ENCODE results near the gene DHRS7B.
"Not testable (repeated sequence)": the region's sequence is repeated elsewhere in the genome, so short reads cannot be mapped to it uniquely, and the experiment has no call there.

Gene DHRS7B

DNA sequence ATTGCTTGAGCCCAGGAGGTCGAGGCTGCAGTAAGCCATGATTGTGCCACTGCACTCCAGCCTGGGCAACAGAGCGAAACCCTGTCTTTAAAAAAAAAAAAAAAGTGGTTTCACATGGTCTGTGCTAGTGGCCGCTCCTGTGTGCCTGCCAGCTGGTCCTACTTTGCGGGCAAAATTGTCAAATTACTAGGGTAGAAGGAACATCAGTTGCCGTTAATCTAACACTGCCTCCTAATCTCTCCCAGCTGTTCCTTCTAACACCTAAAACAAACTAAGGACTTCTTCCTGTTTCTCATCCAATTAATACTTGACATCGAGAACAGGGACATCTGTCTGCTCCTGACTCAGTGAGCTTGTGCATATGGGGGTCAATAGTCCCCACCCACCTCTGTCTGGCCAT lies 63.3 kb downstream of the DHRS7B start:
- TF ChIP-seq, protein P1, sequence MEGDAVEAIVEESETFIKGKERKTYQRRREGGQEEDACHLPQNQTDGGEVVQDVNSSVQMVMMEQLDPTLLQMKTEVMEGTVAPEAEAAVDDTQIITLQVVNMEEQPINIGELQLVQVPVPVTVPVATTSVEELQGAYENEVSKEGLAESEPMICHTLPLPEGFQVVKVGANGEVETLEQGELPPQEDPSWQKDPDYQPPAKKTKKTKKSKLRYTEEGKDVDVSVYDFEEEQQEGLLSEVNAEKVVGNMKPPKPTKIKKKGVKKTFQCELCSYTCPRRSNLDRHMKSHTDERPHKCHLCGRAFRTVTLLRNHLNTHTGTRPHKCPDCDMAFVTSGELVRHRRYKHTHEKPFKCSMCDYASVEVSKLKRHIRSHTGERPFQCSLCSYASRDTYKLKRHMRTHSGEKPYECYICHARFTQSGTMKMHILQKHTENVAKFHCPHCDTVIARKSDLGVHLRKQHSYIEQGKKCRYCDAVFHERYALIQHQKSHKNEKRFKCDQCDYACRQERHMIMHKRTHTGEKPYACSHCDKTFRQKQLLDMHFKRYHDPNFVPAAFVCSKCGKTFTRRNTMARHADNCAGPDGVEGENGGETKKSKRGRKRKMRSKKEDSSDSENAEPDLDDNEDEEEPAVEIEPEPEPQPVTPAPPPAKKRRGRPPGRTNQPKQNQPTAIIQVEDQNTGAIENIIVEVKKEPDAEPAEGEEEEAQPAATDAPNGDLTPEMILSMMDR (IDR thresholded peaks at IDR 0.05; ENCODE audit: control extremely low read depth, extremely low read depth, low read depth, missing control alignments), result no peak
- POLR2A ChIA-PET, result no interaction called here
- CTCF ChIA-PET, result interaction anchor here (0.9 to 2.9 kb wide), 4 partner anchors 11 to 71 kb away, joined by 3 to 9 read pairs (median 4); no protein-coding TSS in a partner anchor
- no peak for DNase-seq (ENCODE audit: extremely low spot score)

DNA sequence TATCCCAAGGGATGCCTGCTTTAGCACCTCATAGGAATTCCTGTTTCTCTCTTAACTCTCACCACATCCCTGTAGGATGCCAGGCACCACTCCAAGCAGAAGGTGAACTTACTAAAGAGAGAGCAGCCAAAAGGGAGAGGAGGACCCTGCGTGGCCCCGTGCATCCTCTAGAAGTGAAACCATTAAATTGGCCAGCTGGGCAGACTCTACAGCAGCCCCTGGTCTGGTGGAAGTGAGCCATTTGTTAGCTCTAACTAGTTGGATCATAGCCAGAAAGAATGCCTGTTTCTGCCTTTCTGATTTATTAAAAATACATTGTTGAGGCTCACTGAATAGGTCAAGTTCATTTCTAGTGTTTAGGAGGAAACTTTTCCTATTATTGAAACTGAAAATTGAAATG lies 64.9 kb downstream of the DHRS7B start:
- no peak for DNase-seq (ENCODE audit: extremely low spot score)
- ChIA-PET POLR2A (no interaction called here), CTCF (interaction anchor here (0.9 to 2.9 kb wide), 2 partner anchors 14 to 72 kb away, joined by 3 to 9 read pairs; no protein-coding TSS in a partner anchor)
- TF ChIP-seq, protein P1 (IDR thresholded peaks at IDR 0.05; ENCODE audit: control extremely low read depth, extremely low read depth, low read depth, missing control alignments), result no peak

DNA sequence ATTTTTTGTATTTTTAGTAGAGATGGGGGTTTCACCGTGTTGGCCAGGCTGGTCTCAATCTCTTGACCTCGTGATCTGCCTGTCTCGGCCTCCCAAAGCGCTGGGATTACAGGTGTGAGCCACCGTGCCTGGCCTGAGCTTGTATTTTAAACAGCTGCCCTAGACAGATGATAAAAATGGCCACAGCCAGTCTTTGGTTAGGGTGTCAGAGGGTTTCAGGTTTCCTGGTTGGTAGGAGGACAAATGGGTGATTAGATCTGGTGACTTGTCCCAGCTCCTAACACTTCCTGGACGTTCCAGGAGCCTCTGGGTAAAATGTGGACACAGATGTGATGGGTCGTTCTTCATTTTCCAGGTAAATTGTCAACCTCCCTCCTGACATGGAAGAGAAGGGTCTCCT lies 65.7 kb downstream of the DHRS7B start:
- CTCF ChIA-PET, result interaction anchor here (2.9 kb wide), 1 partner anchor 73 kb away, joined by 9 read pairs; no protein-coding TSS in a partner anchor
- DNase-seq (ENCODE audit: extremely low spot score); POLR2A ChIA-PET: not testable (repeated sequence)

DNA sequence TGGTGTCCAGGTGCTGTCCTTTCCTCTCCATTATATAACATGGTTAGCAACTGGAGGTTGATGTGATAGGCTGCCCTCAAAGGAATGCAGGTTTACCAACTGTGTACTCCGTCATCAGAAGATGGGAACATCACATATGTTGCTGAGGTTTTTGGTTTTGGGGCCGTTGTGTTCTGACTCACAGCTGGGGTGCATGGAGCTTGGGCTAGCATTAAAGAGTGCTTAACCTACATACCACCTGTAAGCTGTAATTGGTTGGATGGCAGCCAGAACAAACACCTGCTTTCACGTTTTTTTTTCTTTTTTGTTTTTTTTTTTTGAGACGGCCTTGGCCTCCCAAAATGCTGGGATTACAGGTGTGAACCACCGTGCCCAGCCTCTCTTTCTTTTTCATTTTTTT lies 66.3 kb downstream of the DHRS7B start:
- no peak for DNase-seq (ENCODE audit: extremely low spot score)
- CTCF ChIA-PET, result no interaction called here
- TF ChIP-seq, protein P1 (IDR thresholded peaks at IDR 0.05; ENCODE audit: control extremely low read depth, extremely low read depth, low read depth, missing control alignments), result no peak
- POLR2A ChIA-PET, result interaction anchor here (0.5 kb wide), 1 partner anchor 11 kb away, joined by 4 read pairs; no protein-coding TSS in a partner anchor

DNA sequence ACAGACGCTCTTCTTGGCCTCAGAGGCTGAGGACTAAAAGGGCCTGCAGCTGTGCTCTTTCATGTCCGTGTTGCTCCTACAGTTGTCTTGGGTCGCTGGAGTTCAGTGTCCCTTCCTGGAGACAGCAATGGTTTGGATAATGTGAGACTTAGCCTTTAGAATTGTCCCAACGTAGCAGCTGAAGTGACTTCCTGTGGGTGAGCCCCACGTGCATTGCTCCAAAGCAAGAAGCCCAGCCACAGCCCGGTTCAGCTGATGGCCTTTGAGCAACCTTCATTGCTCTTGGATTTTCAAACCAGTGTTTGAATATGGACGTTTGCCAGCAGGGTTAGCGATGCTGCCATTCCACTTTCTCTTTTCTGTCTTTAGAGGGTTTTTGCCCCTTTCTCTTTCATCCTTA lies 67.5 kb downstream of the DHRS7B start:
- DNase-seq (ENCODE audit: extremely low spot score), result no peak
- POLR2A ChIA-PET, result no interaction called here
- TF ChIP-seq, protein P1 (IDR thresholded peaks at IDR 0.05; ENCODE audit: control extremely low read depth, extremely low read depth, low read depth, missing control alignments), result no peak
- CTCF ChIA-PET, result interaction anchor here (0.7 to 1.8 kb wide), 4 partner anchors 10 to 45 kb away, joined by 3 to 7 read pairs (median 3); no protein-coding TSS in a partner anchor

DNA sequence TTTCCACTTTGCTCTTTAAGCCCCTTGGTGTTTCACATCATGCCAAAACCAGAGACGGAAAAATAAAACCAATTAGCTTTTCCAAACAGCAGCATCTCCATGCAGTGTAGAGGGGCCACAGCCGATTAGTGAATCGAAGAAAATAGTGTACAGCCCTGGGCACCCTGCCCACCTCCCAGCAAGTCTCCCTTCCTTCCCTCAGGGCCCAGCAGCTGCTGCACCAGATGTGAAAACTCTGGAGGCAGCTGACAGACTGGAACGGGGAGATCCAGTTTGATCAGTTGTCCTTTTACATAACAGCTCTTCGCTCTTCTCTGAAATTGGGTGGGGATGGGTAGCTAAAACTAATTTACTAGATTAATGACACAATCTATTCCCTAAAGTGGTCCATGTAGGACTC lies 67.9 kb downstream of the DHRS7B start:
- TF ChIP-seq, protein P1 (IDR thresholded peaks at IDR 0.05; ENCODE audit: control extremely low read depth, extremely low read depth, low read depth, missing control alignments), result no peak
- DNase-seq (ENCODE audit: extremely low spot score), result no peak
- POLR2A ChIA-PET, result no interaction called here
- CTCF ChIA-PET, result interaction anchor here (1.2 to 1.8 kb wide), 4 partner anchors 10 to 56 kb away, joined by 3 to 7 read pairs (median 3); no protein-coding TSS in a partner anchor

DNA sequence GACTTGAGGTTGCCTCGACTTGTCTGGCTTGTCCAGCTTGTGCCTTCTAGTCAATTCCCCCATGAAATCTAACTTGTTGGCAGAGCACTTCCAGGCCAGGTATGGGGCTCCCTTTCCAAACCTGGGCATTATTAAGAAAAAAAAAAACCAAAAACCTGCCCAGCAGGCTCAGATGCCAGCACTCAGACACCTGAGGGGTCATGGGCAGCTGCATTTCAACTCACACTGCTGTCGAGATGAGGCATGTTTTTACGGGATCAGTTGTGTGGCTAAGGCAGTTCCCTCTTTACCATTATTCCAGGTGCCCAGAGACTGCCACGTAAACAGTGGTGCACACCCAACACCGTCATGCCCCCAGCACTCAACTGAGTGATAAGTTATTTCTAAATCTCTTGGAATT lies 69.4 kb downstream of the DHRS7B start:
- DNase-seq (ENCODE audit: extremely low spot score), result no peak
- CTCF ChIA-PET, result interaction anchor here (0.8 to 1.3 kb wide), 3 partner anchors 16 to 54 kb away, joined by 3 read pairs; partner anchors contain the start of gene TMEM11
- TF ChIP-seq, protein P1 (IDR thresholded peaks at IDR 0.05; ENCODE audit: control extremely low read depth, extremely low read depth, low read depth, missing control alignments), result no peak
- POLR2A ChIA-PET, result no interaction called here
